ENCODE data around the gene IL15. TPM values are rescaled to one million over a fixed set of nuclear protein-coding genes. Genes with fewer than 3 reads are reported as not detected.
"Not testable (repeated sequence)": the region's sequence is repeated elsewhere in the genome, so short reads cannot be mapped to it uniquely, and the experiment has no call there.

Gene IL15, protein sequence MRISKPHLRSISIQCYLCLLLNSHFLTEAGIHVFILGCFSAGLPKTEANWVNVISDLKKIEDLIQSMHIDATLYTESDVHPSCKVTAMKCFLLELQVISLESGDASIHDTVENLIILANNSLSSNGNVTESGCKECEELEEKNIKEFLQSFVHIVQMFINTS
- 9.1 TPM for total RNA-seq

DNA sequence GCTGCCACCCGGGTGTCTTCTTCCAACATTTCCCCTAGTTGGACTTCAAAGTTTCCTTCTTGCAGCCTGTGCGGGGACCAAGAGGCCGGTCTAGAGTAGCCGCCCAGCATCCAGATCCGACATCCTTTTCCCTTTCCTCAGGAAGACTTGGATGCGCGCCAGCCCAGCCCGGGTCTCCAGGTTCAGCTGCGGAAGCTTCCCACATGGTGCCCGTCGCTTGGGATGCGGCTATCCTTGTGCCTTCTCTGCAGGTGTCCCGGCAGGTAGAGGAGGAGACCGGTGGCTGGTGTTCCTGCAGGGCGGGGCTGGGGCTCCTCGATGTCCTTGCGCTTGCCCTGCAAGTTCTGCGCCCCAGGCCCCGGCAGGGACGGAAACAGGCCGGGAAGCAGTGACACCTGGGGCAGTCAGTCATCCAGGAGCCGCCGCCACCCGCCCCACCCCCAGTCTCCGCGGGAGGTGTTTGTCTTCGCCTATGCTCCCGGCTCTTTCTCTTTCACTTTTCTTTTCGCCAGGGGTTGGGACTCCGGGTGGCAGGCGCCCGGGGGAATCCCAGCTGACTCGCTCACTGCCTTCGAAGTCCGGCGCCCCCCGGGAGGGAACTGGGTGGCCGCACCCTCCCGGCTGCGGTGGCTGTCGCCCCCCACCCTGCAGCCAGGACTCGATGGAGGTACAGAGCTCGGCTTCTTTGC is at the start of gene IL15:
Gene IL15 (plus strand): TSS at position 502 of the 689 bp plus-strand sequence. CDS start 82,882 bp downstream, outside the sequence.
- DNase-seq = peak; percentile 74

DNA sequence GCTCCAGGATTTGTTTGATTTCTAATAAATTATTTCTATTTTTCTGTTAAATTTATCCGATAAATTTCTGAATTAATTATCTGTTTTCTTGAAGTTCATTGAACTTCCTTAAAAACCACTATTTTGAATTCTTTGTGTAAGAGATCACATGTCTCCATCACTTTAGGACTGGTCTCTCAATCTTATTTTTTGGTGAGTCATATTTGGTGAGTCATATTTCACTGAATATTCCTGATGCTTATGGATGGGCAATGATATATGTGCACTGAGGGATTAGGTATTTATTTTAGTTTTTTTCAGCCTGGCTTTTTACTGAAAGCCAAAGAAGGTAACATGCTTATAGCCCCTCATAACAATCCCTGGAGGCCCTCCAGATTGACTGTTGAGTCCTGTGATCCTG is 48.5 kb upstream of the IL15 start:
- DNase-seq = no peak

DNA sequence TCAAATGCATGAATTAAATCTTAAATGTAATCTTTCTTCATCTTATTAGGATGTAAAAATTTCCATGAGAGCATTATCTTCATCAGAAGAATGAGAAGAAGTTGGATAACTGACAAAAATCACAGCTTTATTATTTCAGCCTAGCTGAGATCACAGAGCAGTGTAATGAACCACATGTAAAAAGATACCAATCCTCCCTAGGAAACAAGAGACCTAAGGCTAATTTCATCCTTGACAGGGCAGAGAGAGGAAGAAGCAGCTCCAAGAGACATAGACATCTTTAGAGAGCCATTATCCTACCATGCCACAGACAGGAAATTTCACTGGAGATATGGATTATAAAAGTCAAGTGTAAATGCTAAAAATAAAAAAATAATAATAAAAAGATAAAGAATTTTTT is 40.9 kb upstream of the IL15 start:
- DNase-seq = no peak

DNA sequence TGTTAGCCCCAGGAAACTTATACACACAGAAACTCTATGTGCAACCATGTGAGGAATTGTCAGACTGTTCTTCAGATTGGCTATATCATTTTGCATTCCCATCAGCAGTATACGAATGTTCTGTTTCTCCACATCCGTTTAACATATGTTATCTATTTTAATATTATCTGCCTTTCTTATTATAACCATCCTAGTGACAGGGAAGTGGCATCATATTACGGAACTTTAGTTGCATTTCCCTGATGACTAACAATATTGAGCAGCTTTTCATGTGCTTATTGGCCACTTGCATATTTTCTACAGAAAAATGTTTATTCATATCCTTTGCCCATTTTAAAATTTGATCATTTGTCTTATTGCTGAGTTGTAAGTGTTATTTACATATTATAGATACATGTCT is 36.5 kb upstream of the IL15 start:
- DNase-seq = no peak

DNA sequence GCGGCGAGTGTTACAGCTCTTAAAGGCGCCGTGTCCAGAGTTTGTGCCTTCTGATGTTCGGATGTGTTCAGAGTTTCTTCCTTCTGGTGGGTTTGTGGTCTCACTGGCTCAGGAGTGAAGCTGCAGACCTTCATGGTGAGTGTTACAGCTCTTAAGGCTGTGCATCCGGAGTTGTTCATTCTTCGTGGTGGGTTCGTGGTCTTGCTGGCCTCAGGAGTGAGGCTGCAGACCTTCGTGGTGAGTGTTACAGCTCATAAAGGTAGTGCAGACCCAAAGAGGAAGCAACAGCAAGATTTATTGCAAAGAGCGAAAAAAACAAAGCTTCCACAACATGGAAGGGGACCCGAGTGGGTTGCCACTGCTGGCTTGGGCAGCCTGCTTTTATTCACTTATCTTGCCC is 31.7 kb upstream of the IL15 start:
- not testable (repeated sequence) for DNase-seq

DNA sequence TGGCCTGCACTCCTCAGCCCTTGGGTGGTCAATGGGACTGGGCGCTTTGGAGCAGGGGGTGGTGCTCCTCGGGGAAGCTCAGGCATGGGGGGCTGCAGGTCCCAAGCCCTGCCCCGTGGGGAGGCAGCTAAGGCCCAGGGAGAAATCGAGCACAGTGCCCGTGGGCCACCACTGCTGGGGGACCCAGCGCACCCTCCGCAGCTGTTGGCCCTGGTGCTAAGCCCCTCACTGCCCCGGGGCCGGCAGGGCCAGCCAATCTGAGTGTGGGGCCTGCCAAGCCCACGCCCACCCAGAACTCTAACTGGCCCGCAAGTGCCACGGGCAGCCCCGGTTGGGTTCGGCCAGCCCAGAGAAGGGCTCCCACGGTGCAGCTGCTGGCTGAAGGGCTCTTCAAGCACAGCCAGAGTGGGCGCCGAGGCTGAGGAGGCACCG is 30.9 kb upstream of the IL15 start:
- no peak for DNase-seq

DNA sequence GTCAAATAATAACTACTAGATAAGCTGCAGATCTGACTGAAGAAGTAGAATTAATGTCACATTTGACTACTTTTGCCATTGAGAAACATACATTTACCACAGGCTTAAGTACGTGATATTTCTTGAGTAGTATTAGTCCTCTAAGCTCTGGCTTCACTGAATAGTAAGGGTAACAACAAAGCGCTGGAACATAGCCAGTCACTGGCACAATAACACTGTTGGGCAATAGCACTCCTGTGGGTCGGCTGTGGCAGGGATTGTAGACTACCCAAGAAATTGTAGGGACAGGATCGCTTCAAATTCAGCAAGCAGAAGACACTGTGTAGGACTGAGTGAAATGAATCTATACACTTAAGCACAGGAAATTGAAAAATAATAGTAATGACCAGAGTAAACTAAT is 27.1 kb upstream of the IL15 start:
- DNase-seq = no peak

DNA sequence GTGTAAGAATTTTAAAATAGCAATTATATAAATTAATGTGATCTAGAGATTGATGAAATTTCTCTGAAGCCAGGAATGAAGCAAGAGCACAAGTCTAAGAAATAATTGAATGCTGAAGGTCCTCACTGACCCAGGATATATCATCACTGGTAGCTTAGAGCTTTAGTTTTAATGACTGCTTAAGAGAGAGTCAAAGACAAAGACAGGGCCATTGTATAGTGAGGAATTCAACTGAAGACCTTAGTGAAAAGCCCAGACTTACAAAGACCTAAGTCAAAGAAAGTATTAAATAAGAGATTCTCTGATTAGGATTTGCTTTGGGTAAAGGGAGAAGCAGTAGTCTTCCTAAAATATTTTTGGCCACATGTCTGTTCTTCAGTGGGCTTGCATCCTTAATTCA is 26.0 kb upstream of the IL15 start:
- no peak for DNase-seq

DNA sequence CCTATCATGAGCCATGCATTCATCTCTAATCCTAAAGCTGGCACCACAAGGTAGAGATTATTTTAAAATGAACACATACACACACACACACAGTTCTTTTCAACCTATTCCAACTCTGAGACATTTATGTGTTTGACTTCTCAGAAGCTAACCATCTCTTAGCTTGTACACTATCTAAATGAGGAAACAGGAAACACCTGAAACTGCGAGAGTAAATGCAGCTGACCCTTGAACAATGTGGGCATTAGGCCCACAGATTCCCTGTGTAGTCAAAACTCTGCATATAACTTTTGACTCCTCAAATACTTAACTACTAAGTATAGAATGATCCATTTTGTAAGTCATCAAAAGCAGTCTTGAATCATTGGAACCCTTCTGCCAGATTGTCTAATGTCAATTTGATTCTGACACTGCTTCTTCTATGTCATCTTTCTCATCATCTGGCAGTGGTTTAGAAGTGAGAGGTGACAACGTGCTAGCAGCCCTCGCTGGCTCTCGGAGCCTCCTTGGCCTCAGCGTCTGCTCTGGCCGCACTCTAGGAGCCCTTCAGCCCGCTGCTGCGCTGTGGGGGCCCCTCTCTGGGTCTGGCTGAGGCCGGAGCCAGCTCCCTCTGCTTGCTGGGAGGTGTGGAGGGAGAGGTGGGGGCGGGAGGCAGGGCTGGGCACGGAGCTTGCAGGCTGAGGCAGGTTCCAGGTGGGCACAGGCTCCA is 21.4 kb upstream of the IL15 start:
- no peak for DNase-seq

DNA sequence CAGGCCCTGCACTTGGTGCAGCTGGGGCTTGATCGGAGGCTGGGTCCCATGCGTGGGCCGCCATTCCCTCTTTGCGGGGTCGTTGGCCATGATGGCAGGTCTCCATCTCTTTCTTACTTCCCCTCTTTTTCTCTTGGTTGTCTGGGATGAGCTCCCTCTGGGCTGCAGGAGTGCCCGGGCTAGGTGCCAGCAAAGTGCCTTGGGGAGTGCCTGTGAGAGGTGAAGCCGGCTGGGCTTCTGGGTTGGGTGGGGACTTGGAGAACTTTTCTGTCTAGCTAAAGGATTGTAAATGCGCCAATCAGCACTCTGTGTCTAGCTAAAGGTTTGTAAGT is 20.8 kb upstream of the IL15 start:
- not testable (repeated sequence) for DNase-seq

DNA sequence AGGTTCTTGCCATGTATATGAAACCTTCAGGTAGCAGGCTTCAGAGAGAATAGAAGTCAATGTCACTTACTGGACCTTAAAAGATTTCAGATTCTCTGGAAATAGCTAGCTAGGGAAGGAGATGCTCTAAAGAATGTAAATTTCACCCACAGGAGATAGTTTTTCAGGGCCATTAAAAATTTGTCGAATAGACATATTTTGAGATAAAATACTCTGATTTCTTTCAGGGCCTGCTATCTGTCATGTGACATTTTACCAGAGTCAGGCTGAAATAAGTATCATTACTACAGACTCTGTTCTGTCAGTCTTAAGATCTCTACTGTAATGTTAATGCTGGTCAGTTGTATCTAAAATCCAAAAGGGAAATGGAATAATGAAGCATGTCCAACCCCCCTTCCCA is 15.7 kb upstream of the IL15 start:
- no peak for DNase-seq

DNA sequence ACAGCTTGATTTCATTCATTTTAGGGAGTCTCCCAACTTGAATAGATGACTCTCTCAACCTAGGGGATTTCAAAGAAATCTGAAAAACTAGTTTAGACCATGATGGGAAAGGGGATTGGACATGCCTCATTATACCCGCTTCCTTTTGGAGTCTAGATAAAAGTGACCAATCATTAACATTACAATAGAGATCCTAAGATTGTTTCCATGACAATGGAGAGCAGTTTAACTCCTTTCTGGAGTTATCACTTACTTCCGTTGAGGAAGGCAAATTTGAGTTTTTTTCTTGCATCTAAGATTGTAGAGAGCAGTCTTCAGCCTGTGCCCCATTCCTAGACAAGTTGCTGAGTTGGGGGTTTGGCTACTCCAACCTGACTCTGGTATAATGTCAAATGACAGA is 11.4 kb upstream of the IL15 start:
- no peak for DNase-seq

DNA sequence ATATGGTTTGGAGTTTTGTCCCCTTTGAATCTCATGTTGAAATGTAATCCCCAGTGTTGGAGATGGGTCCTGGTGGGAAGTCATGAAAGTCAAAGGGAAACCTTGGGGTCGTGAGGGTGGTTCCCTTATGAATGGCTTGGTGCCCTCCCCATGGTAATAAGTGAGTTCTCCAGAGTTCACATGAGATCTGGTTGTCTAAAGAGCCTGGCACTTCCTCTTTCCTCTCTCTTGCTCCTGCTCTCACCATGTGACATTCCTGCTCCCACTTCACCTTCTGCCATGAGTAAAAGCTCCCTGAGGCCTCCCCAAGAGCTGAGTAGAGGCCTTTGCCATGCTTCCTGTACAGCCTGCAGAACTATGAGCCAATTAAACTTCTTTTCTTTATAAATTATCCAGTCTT is 5.5 kb upstream of the IL15 start:
- no peak for DNase-seq

DNA sequence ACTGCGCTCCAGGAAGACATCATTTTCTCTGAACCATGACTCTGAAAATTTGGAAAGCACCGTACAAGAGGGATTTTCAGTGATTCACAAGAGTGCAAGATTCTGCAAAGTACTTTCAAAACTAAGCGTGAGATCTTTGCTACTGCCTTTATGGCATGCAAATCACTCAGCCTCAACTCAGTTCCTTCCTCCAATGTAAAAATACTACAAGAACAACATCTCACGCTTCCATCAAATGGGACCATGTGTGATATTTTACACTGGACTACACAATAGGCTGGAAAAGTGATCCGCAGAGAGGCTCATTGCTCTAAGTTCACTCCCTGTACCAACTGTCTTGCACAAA is 674 bp upstream of the IL15 start:
- DNase-seq = no peak

DNA sequence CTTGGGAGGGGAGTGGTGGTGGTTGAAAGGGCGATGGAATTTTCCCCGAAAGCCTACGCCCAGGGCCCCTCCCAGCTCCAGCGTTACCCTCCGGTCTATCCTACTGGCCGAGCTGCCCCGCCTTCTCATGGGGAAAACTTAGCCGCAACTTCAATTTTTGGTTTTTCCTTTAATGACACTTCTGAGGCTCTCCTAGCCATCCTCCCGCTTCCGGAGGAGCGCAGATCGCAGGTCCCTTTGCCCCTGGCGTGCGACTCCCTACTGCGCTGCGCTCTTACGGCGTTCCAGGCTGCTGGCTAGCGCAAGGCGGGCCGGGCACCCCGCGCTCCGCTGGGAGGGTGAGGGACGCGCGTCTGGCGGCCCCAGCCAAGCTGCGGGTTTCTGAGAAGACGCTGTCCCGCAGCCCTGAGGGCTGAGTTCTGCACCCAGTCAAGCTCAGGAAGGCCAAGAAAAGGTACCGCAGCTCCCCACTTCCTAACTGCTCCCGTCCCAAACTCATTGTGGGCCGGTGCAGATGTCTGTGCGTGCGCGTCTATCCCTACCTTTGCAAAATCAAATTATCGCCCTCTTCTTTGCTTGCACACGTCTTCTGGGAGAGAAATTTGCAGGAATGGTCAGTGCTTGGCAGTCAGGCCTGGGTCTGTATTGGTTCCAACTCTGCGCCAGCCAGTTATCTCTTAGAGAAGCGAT is 533 bp downstream of the IL15 start:
- peak; percentile 55 for DNase-seq

DNA sequence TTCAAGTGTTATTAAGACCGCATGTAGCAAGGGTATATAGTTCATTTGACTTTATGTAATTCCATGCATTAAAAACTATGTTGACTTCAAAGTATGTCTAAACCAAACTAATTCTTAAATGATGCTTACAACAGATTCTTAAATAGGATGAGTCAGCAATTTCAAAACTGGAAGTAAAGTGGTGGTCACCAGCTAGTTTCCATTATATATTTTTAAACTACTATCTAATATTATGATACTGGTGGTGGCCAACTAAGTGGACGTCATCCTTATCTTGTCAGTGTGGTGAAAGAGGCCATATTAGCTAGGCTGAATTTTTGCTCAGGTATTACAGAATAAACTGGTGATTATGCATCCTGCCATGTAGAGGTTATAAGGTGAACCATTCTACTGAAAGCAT is 1.2 kb downstream of the IL15 start:
- DNase-seq = no peak

DNA sequence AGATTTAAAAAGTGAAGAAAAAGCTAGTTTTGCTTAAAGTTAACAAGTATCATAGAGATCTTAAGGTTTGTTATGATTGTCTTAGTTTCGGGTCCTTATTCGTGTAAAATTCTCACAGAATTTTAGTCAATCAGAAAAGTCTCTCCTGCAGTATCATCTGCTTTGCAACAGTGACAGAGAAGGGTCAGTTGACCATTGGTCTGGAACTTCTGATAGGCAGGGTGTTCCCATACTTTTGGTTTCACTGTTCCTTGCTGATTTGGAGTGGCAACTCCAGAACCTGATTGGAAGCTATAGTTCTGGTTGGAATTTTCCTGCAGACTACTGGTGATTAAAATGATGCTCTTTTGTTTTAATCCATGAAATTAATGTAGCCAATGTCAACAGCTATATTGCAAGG is 1.8 kb downstream of the IL15 start:
- DNase-seq = no peak

DNA sequence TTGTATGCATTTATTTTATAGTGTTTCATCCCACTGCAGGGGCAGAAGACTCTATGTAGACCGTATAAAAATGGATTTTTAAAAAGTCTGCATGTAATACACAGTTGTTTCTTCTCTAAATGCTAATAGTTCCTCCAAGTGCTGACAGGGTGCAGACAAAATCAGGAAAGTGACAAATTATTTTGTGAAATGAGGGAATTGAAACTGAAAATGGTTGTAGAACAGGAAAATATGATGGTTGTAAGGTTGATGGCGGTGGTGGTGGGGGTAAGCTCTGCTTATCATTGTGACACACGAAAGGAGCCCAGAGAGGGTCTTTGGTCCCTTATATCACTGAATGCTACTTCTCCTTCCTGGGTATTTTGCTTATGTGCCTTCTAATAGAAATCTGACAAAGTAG is 4.3 kb downstream of the IL15 start:
- no peak for DNase-seq

DNA sequence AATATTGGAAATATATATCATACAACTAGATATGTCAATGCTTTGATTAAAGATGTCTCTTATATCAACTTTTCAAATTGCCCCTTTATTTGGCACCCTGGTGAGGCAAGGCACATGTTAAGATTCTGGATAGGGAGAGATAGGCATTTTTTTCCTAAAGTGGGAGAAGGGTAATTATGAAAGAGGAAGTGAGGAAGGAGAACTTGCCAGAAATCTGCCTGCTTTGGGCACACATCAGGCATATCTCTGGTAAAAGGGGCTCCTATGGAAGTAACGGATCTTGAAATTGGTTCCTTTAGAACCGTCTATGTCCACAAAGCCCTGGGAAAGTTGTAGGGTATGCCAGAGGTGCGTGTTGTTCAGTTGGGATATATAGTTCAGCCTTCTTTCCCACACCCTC is 5.7 kb downstream of the IL15 start:
- no peak for DNase-seq

DNA sequence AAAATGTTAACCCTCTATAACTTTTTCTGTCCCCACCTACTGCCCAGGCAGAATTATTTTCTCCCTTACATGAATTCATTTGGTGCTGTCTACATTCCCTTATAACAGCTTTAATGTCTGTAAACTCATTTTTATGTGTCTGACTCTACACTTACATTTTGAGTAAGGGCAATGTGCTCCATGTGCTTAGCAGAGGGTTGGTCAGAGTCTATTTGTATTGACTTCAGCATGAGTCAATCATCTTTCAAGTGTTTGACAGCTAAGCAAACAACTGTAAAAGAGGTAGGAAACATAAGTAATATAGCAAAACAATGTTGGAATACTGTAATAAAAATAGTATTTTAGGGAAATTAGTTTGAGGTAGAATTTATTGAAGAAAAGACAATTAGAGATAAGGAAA is 6.3 kb downstream of the IL15 start:
- no peak for DNase-seq

DNA sequence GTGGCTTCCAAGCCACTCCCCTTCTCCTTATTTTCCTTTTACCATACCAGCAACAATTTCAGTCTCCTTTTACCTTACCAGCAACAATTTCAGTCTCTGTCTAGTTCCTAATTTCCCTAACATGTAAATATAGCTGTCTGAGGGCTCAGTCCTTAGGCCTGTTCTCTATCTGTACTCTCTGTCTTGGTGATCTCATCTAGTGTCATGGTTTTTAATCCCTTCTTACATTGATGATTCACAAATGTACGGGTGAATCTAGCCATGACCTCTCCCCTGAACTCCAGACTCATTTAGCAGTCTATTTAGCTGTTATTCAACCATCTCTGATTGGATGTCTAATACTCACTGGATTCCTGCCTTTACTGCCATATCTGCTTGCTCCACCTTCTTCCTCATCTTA is 7.2 kb downstream of the IL15 start:
- DNase-seq = no peak

DNA sequence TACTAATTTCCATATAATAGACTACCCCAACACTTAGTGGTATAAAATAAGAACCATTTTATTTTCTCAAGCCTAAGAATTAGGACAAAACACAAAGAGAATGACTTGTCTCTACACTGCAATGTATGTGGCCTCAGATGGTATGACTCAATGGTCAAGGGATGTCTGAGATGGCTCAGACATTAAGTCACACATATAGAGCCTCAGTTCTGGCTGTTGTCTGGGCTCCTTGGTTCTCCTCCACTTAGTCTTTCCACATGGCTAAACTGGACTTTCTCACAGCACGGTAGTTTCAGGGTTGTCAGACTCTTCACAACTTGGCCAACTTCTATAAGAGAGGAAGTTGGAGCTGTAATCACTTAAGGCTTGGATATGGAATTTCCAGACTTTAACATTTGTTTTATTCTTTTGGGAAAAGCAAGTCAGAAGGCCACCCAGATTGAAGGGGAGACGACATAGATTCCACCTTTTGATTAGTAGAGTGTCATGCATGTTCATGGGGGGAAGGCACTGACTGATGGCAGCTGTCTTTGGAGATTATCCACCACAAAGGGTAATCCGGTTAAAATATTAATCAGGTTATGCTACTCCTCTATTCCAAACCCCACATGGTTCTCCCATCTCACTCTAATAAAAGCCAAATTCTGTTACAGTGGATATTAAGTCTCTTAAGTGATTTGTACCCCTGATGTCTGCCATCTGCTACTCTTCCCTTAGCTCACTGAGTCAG is 9.4 kb downstream of the IL15 start:
- no peak for DNase-seq

DNA sequence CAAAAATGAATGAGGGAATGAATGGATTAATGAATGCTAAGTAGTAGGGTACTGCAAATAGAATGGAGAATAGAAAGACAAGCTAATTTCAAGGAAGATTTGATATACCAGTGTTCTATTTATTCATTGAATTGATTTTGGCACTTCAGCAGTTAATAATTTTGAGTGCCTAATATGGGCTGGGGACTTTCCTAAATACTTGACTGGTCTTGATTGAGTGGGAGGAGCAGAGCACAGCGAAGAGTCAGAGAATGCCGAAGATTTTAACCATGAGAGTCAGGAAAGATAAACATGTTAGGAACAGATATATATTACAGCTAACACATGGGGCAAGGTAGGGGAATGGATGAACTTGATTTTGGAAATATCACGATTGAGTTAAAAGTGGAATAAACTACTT is 10.6 kb downstream of the IL15 start:
- DNase-seq = no peak

All from tongue (tissue), 2 donors.